ENCODE data around the gene JAKMIP2.

DNA sequence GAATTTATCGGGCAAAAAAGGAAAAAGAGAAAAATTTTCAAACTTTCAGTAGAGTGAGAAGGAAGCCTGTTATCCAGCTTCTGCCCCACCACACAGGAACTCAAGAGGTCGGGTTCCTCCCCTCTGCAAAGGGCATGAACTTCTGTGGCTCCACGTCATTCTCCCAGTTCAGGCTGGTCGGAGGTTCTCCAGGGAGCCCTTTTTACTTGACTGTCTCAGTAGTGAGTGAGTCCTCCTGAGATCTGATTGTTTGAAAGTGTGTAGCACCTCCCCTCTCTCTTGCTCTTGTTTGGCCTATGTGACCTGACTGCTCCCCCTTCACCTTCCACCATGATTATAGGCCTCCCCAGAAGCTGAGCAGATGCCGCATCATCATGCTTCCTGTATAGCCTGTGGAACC is 39.2 kb upstream of the JAKMIP2 start:
- TF ChIP-seq POLR2A (IDR thresholded peaks at IDR 0.05; ENCODE audit: low read length): no peak
- no peak for TF ChIP-seq GATA1 (IDR thresholded peaks at IDR 0.05; ENCODE audit: low read depth, low read length)
